GM12801 (cell line): ENCODE results near the gene LSAMP.

Experiments
- CTCF ChIP-seq: IDR thresholded peaks from one replicate; pipeline ENCODE4 v1.5.1; 2011; ENCODE audit warnings: control low read depth; ENCODE audit not compliant: insufficient read length; ENCODE audit errors: extremely low read depth

LSAMP gene

GRCh38 chr3:116354382-116354781, 90.9 kb downstream of the LSAMP start:
- no peak for TF ChIP-seq CTCF

- TF ChIP-seq CTCF: no peak
These were observed 95.1 kb downstream of the LSAMP start for GRCh38 chr3:116350119-116350733.

GRCh38 chr3:116348216-116348615, 97.1 kb downstream of the LSAMP start:
- TF ChIP-seq CTCF: no peak

- no peak for TF ChIP-seq CTCF
These were observed 102.8 kb downstream of the LSAMP start for GRCh38 chr3:116342499-116342898.

- no peak for TF ChIP-seq CTCF
These were observed 103.4 kb downstream of the LSAMP start for GRCh38 chr3:116341899-116342298.

GRCh38 chr3:116341381-116341780, 103.9 kb downstream of the LSAMP start:
- TF ChIP-seq CTCF: no peak

GRCh38 chr3:116340680-116341216, 104.5 kb downstream of the LSAMP start:
- TF ChIP-seq CTCF: no peak
